ENCODE results near the gene ZNF385B. TPM values are rescaled to one million over a fixed set of nuclear protein-coding genes. Genes with fewer than 3 reads are reported as not detected.

ZNF385B gene
- total RNA-seq, 1 donor from 2014 or later, result not detected

DNA sequence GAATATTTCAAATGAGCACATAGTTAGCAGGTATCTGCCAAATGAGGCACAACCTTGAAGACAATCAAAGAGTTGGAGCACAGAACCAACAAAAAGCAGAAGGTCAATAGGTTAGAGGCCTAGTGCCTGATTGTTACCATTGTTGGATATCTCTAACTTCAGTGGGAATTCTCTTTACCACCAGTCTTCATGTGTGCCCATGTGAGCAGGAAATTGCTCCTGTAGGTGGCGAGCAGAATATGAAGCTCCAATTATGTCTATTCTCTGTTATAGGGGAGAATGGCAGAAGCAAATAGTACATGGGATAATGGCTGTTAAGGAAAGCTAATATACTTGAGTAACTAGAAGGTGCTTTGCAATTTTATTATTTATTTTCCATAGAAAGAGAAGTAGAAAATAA, 14.9 kb upstream of the ZNF385B start:
- no peak overlapping the region for H3K4me3 Mint-ChIP-seq
- DNase-seq, result no peak
- H3K4me1 Mint-ChIP-seq, result no peaks in the 10 kb centered on the region
- H3K27ac Mint-ChIP-seq, result no peak overlapping the region
- H3K27me3 Mint-ChIP-seq, result peaks cover 9% of the 10 kb centered on the region
- no peaks in the 10 kb centered on the region for H3K9me3 Mint-ChIP-seq
- intact Hi-C loops (cut with micrococcal nuclease), result no loop called here
- no peaks in the 10 kb centered on the region for H3K36me3 Mint-ChIP-seq (ENCODE audit: low read depth)

DNA sequence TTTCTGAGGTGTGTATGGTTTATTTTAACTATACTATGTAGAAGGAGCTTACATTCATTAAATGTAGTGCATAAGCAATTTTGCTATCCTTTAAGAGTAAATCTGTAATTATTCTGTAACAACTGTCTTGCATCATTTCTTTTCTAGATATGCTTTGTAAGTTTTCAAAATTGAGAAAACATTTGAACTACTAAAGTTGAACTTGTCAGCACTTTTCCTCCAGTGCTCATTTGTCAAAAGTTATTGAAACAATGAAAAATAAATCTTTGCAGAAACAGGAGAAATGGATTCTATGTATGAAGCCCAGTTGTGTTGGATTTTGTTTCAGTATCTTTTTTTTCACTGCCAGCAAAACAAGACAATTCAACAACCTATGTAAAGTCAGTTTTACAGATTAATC, 14.5 kb upstream of the ZNF385B start:
- Mint-ChIP-seq H3K27me3 (peaks cover 8% of the 10 kb centered on the region), H3K9me3 (no peaks in the 10 kb centered on the region), H3K4me3 (no peak overlapping the region), H3K4me1 (no peaks in the 10 kb centered on the region), H3K36me3 (ENCODE audit: low read depth) (no peaks in the 10 kb centered on the region), H3K27ac (no peak overlapping the region)
- intact Hi-C loops (cut with micrococcal nuclease), result no loop called here
- DNase-seq, result no peak

- H3K4me1 Mint-ChIP-seq, result peaks cover 11% of the 10 kb centered on the region
- H3K9me3 Mint-ChIP-seq, result no peaks in the 10 kb centered on the region
- peak overlapping the region; percentile 32 for H3K4me3 Mint-ChIP-seq
- peaks cover 61% of the 10 kb centered on the region for H3K27me3 Mint-ChIP-seq
- no peaks in the 10 kb centered on the region for H3K36me3 Mint-ChIP-seq (ENCODE audit: low read depth)
- no peak for DNase-seq
- intact Hi-C loops (cut with micrococcal nuclease), result no loop called here
- no peak overlapping the region for H3K27ac Mint-ChIP-seq
Observed at GRCh38 chr2:179862898-179863458, 1.6 kb upstream of the ZNF385B start.

DNA sequence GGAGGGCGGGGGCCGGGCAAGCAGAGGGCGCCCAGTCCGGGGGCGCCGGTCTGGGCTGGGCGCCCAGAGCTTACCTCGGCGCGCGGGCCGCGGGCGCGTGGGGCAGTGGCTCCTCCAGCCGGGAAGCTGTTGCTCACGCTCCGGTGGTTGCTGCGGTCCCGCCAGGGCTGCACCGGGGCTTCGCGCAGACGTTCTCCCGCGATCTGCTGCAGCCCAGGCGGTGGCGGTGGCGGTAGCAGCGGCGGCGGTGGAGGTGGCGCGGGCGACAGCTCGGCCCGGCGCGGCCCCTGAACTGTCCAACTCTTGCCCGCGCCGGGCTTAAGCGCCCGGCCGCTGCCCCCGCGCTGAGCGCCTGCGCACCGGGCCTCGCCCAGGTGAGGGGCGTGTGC, 391 bp downstream of the ZNF385B start:
- Mint-ChIP-seq H3K36me3 (ENCODE audit: low read depth) (no peaks in the 10 kb centered on the region), H3K27me3 (peaks cover 74% of the 10 kb centered on the region), H3K4me3 (no peak overlapping the region), H3K9me3 (no peaks in the 10 kb centered on the region), H3K4me1 (peaks cover 11% of the 10 kb centered on the region), H3K27ac (no peak overlapping the region)
- intact Hi-C loops (cut with micrococcal nuclease), result no loop called here
- no peak for DNase-seq

DNA sequence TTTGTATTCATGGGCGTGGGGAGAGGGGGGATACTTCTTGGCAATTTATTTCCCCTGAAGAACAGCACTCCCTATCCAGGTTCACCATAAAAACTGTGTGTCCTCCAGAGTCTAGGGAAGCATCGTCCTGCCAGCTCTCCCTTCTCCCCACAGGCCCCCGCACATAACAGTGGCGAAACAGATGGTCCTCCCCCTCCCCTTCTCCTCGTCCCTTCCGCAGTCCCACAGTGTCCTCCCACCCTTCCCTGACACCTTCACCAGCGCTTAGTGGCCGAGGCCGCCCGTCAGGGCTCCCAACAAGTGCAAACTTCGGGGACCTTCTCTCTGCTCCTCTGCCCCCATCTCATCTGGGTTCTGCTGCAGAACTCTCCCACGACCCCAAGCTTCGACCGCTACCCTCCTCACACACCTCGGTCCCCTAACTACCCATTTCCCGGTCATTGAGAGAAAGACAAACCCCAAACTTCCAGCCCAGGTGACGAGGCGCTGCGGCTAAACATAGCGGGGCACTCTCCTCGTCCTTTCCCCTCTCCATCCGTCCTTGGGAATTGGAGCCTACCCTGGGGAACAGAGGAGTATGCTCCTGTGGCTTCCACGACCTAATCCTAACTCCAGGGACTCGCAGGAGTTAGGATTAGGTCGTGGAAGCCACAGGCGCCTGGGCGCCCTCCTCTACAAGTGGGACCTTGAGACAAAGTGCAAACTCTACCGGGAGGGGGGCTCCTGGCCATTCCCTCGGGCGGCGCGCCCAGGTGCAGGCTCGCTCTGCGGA, 971 bp downstream of the ZNF385B start:
- Mint-ChIP-seq H3K4me3 (peak overlapping the region; percentile 49), H3K27me3 (peaks cover 78% of the 10 kb centered on the region), H3K27ac (no peak overlapping the region), H3K9me3 (no peaks in the 10 kb centered on the region), H3K36me3 (ENCODE audit: low read depth) (no peaks in the 10 kb centered on the region), H3K4me1 (peaks cover 11% of the 10 kb centered on the region)
- DNase-seq, result no peak
- intact Hi-C loops (cut with micrococcal nuclease), result no loop called here

- H3K36me3 Mint-ChIP-seq (ENCODE audit: low read depth), result no peaks in the 10 kb centered on the region
- no peaks in the 10 kb centered on the region for H3K9me3 Mint-ChIP-seq
- H3K4me1 Mint-ChIP-seq, result peaks cover 11% of the 10 kb centered on the region
- intact Hi-C loops (cut with micrococcal nuclease), result no loop called here
- peaks cover 79% of the 10 kb centered on the region for H3K27me3 Mint-ChIP-seq
- H3K27ac Mint-ChIP-seq, result no peak overlapping the region
- no peak overlapping the region for H3K4me3 Mint-ChIP-seq
- no peak for DNase-seq
Observed at GRCh38 chr2:179859523-179859922, 1.9 kb downstream of the ZNF385B start.

DNA sequence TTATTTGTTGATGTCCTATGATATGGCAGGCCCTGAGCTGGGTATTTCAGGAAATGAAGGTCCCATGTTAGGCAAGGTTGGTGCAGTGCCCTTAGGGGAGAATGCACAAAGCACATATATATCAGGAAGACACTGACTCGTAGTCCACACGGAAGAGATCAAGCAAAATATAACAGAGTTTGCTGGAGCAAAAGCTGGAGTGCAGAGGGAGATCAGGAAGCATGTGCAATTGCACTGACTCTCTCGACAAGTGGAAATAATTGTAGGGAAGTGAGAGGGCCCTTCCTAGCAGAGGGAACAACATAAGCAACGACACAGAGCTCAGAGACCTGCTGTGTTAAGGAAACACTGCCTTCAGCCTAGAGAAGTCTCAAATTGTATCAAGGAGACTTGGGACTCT, 4.2 kb downstream of the ZNF385B start:
- intact Hi-C loops (cut with micrococcal nuclease), result no loop called here
- no peaks in the 10 kb centered on the region for H3K36me3 Mint-ChIP-seq (ENCODE audit: low read depth)
- peaks cover 58% of the 10 kb centered on the region for H3K27me3 Mint-ChIP-seq
- no peaks in the 10 kb centered on the region for H3K9me3 Mint-ChIP-seq
- no peak overlapping the region for H3K27ac Mint-ChIP-seq
- peaks cover 11% of the 10 kb centered on the region for H3K4me1 Mint-ChIP-seq
- DNase-seq, result no peak
- no peak overlapping the region for H3K4me3 Mint-ChIP-seq

DNA sequence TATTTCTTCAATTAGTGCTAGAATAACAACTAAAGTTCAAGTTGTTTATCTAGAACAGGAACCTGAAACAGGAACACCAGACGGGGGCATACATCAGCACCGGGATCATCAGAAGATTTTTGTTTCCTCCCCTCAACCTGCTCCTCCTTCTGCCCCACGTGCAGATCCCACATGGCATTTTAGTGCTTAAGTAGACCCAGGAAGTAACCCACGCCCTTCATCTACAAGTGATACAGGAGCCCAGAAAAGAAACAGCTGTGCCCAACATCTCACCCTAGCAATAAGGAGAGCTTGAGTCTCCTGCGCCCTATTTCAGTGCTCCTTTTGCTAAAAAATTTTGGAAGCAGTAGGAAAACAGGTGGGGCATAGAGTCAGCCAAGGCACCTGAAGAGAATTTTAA, 5.2 kb downstream of the ZNF385B start:
- no peaks in the 10 kb centered on the region for H3K36me3 Mint-ChIP-seq (ENCODE audit: low read depth)
- peaks cover 7% of the 10 kb centered on the region for H3K4me1 Mint-ChIP-seq
- no peak overlapping the region for H3K27ac Mint-ChIP-seq
- no peak for DNase-seq
- no peaks in the 10 kb centered on the region for H3K9me3 Mint-ChIP-seq
- H3K4me3 Mint-ChIP-seq, result no peak overlapping the region
- H3K27me3 Mint-ChIP-seq, result peaks cover 50% of the 10 kb centered on the region
- intact Hi-C loops (cut with micrococcal nuclease), result no loop called here

DNA sequence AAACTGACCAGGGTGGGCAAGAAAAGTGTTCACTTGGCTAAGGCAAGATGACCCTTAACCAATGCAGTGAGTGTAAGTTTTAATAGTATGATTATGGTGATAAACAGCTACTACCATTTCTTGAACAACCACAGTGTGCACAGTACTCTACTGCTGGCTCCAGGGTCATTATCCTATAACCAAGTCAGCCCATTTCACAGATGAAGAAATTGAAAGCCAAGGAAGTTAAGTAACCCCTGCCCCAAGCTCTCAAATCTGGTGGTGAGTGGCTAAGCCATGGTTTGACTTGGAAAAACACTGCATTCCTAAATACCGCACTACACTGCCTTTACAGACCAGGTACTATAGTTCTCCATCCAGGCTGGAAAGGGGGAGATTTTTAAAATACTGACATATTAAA, 5.7 kb downstream of the ZNF385B start:
- Mint-ChIP-seq H3K4me1 (peaks cover 7% of the 10 kb centered on the region), H3K9me3 (no peaks in the 10 kb centered on the region), H3K27me3 (peaks cover 50% of the 10 kb centered on the region), H3K36me3 (ENCODE audit: low read depth) (no peaks in the 10 kb centered on the region), H3K27ac (no peak overlapping the region), H3K4me3 (no peak overlapping the region)
- no peak for DNase-seq
- intact Hi-C loops (cut with micrococcal nuclease), result no loop called here

DNA sequence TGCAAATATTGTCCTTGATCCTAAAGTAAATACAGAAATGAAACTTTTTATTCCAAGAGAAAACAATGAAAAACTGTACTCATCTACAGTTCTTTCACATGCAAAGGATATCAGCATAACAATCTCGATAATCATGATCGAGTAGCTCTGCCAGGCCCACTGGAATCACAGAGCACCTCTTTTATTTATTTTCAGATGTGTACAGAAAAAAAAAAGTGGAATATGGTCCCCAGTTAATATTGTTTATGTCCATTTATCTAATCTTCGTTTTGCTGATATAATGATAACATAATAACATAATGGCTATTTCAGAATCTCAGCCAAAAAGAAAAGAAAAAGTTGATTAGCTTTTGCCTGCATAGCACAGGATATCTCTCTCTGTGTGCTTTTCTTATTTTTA, 6.5 kb downstream of the ZNF385B start:
- DNase-seq, result no peak
- peaks cover 42% of the 10 kb centered on the region for H3K27me3 Mint-ChIP-seq
- H3K27ac Mint-ChIP-seq, result no peak overlapping the region
- H3K4me1 Mint-ChIP-seq, result peaks cover under 1% of the 10 kb centered on the region
- intact Hi-C loops (cut with micrococcal nuclease), result no loop called here
- no peaks in the 10 kb centered on the region for H3K36me3 Mint-ChIP-seq (ENCODE audit: low read depth)
- no peaks in the 10 kb centered on the region for H3K9me3 Mint-ChIP-seq
- H3K4me3 Mint-ChIP-seq, result no peak overlapping the region

- Mint-ChIP-seq H3K27ac (no peak overlapping the region), H3K36me3 (ENCODE audit: low read depth) (no peaks in the 10 kb centered on the region), H3K27me3 (peaks cover 24% of the 10 kb centered on the region), H3K4me3 (no peak overlapping the region), H3K9me3 (no peaks in the 10 kb centered on the region), H3K4me1 (no peaks in the 10 kb centered on the region)
- intact Hi-C loops (cut with micrococcal nuclease), result no loop called here
- no peak for DNase-seq
Observed at GRCh38 chr2:179853108-179853507, 8.3 kb downstream of the ZNF385B start.

DNA sequence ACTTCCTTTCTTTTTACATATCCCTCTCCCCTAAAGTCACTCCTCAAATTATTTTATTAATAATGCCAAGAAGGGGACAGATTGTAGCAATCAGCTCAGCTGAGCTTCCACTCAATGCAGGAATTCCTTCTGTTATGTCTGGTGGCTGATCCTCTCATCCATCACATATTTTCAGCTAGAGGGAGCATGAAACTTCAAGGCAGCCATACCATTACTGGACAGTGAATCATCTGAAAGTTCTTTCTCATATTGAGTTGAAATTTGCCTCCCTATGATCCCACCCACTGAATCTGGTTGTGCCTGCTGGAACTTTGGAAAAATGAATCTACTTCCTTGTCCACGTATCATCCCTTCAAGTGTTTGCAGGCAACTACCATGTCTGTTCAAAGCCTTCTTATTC, 11.2 kb downstream of the ZNF385B start:
- H3K27ac Mint-ChIP-seq, result no peak overlapping the region
- no peak overlapping the region for H3K4me3 Mint-ChIP-seq
- intact Hi-C loops (cut with micrococcal nuclease), result no loop called here
- H3K27me3 Mint-ChIP-seq, result peaks cover 3% of the 10 kb centered on the region
- no peak for DNase-seq
- H3K36me3 Mint-ChIP-seq (ENCODE audit: low read depth), result no peaks in the 10 kb centered on the region
- no peaks in the 10 kb centered on the region for H3K4me1 Mint-ChIP-seq
- no peaks in the 10 kb centered on the region for H3K9me3 Mint-ChIP-seq

GRCh38 chr2:179849719-179850118, 11.7 kb downstream of the ZNF385B start:
- Mint-ChIP-seq H3K27ac (no peak overlapping the region), H3K9me3 (no peaks in the 10 kb centered on the region), H3K4me3 (no peak overlapping the region), H3K36me3 (ENCODE audit: low read depth) (no peaks in the 10 kb centered on the region), H3K27me3 (peaks cover 2% of the 10 kb centered on the region), H3K4me1 (no peaks in the 10 kb centered on the region)
- intact Hi-C loops (cut with micrococcal nuclease), result loop anchor here (10.0 kb wide), 1 partner anchor 225 kb away; no protein-coding TSS in a partner anchor
- no peak for DNase-seq

GRCh38 chr2:179843541-179843940, 17.9 kb downstream of the ZNF385B start:
- H3K4me3 Mint-ChIP-seq, result no peak overlapping the region
- H3K9me3 Mint-ChIP-seq, result no peaks in the 10 kb centered on the region
- H3K4me1 Mint-ChIP-seq, result no peaks in the 10 kb centered on the region
- H3K36me3 Mint-ChIP-seq (ENCODE audit: low read depth), result no peaks in the 10 kb centered on the region
- peaks cover 8% of the 10 kb centered on the region for H3K27me3 Mint-ChIP-seq
- intact Hi-C loops (cut with micrococcal nuclease), result loop anchor here (10.0 kb wide), 1 partner anchor 231 kb away; no protein-coding TSS in a partner anchor
- peak; percentile 34 for DNase-seq
- no peak overlapping the region for H3K27ac Mint-ChIP-seq

Data from activated CD4-positive, alpha-beta T cell treated with anti-CD3 and anti-CD28 coated beads, Interleukin-2, amount 10 ng/mL, durations not matched to agents 24 days and 14 days (primary cell).